Vagina (tissue), 2 donors: ENCODE measurements around the gene MKRN2OS.

Experiments
- CTCF ChIP-seq, 3 experiments: fragments of 450-650 bp in 2 of 3; fragments of 200-600 bp in 1 of 3; sonication (generic) in 1 of 3; IDR thresholded peaks; one replicate each; pipeline ENCODE4 v1.5.1; 2017 to 2019; ENCODE audit warnings: antibody characterized with exemption in 3 of 3, mild to moderate bottlenecking in 2 of 3, moderate library complexity in 2 of 3
- POLR2A ChIP-seq, 2 donors: fragments of 450-650 bp; IDR thresholded peaks; one replicate each; pipeline ENCODE4 v1.6.1; 2017; ENCODE audit warnings: antibody characterized with exemption in 2 of 2, mild to moderate bottlenecking in 2 of 2, moderate library complexity in 2 of 2

GRCh38 chr3:12586403-12586802 is 41.1 kb upstream of the MKRN2OS start:
- TF ChIP-seq CTCF (IDR thresholded peaks at IDR 0.05), result no peak
- TF ChIP-seq POLR2A (IDR thresholded peaks at IDR 0.05), result no peak
